HG03045 (cell line): ENCODE measurements around the gene MUC4.
"Not testable (repeated sequence)": the region's sequence is repeated elsewhere in the genome, so short reads cannot be mapped to it uniquely, and the experiment has no call there.

Experiments used
- ATAC-seq: cut with Tn5 transposase; IDR thresholded peaks from one replicate; pipeline ENCODE4 v1.9.1; 2021; ENCODE audit warnings: mild to moderate bottlenecking, moderate library complexity; ENCODE audit not compliant: unreplicated experiment

MUC4 gene

GRCh38 chr3:195790901-195791300, 20.8 kb downstream of the MUC4 start:
- ATAC-seq: no peak

GRCh38 chr3:195788711-195789581, 22.8 kb downstream of the MUC4 start:
- no peak for ATAC-seq

GRCh38 chr3:195785781-195786405, 25.8 kb downstream of the MUC4 start:
- not testable (repeated sequence) for ATAC-seq

GRCh38 chr3:195784031-195784430, 27.7 kb downstream of the MUC4 start:
- not testable (repeated sequence) for ATAC-seq

- not testable (repeated sequence) for ATAC-seq
Measured at GRCh38 chr3:195781236-195781635, 30.5 kb downstream of the MUC4 start.

GRCh38 chr3:195777975-195778374, 33.8 kb downstream of the MUC4 start:
- no peak for ATAC-seq

GRCh38 chr3:195774917-195775316, 36.8 kb downstream of the MUC4 start:
- no peak for ATAC-seq

- ATAC-seq: no peak
Measured at GRCh38 chr3:195773956-195774537, 37.7 kb downstream of the MUC4 start.

GRCh38 chr3:195771646-195772300, 40.0 kb downstream of the MUC4 start:
- no peak for ATAC-seq

- not testable (repeated sequence) for ATAC-seq
Measured at GRCh38 chr3:195770841-195771645, 40.7 kb downstream of the MUC4 start.

GRCh38 chr3:195770081-195770840, 41.5 kb downstream of the MUC4 start:
- ATAC-seq: no peak

- no peak for ATAC-seq
Measured at GRCh38 chr3:195769551-195769950, 42.2 kb downstream of the MUC4 start.

- no peak for ATAC-seq
Measured at GRCh38 chr3:195768831-195769303, 42.9 kb downstream of the MUC4 start.

- ATAC-seq: no peak
Measured at GRCh38 chr3:195768414-195768813, 43.3 kb downstream of the MUC4 start.

- ATAC-seq: no peak
Measured at GRCh38 chr3:195767792-195768191, 43.9 kb downstream of the MUC4 start.

- ATAC-seq: no peak
Measured at GRCh38 chr3:195766671-195767070, 45.1 kb downstream of the MUC4 start.

- no peak for ATAC-seq
Measured at GRCh38 chr3:195764961-195765706, 46.6 kb downstream of the MUC4 start.

- ATAC-seq: no peak
Measured at GRCh38 chr3:195763843-195764825, 47.6 kb downstream of the MUC4 start.
